ENCODE measurements around the gene DOCK1.

DNA sequence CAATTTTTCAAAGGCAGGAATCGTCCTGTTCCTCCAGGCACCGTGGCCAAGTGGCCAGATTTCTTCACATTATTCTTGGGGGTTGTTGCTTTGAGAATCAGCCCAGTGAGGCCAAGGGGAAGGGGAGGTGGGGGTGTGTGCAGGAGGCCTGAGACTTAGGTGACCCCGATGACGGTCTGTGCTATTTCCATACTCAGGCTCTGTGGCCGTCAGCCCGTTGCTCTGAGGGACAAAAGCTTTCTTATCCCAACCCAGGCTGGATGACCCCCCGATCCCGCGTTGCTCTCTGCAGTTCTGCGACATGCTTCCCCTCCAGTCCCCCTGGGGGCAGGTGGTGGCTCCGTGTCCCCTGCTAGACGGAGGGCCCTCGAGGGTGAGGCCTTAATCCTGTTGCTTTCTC, 14.2 kb downstream of the DOCK1 start:
- TF ChIP-seq EP300 (IDR thresholded peaks at IDR 0.05) = no peak
- TF ChIP-seq, protein P1, sequence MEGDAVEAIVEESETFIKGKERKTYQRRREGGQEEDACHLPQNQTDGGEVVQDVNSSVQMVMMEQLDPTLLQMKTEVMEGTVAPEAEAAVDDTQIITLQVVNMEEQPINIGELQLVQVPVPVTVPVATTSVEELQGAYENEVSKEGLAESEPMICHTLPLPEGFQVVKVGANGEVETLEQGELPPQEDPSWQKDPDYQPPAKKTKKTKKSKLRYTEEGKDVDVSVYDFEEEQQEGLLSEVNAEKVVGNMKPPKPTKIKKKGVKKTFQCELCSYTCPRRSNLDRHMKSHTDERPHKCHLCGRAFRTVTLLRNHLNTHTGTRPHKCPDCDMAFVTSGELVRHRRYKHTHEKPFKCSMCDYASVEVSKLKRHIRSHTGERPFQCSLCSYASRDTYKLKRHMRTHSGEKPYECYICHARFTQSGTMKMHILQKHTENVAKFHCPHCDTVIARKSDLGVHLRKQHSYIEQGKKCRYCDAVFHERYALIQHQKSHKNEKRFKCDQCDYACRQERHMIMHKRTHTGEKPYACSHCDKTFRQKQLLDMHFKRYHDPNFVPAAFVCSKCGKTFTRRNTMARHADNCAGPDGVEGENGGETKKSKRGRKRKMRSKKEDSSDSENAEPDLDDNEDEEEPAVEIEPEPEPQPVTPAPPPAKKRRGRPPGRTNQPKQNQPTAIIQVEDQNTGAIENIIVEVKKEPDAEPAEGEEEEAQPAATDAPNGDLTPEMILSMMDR (IDR thresholded peaks at IDR 0.05) = no peak
- TF ChIP-seq POLR2AphosphoS5 (IDR thresholded peaks at IDR 0.05) = no peak
